ENCODE measurements around the gene OTOP1. TPM values are rescaled to one million over a fixed set of nuclear protein-coding genes. Genes with fewer than 3 reads are reported as not detected.
"Not testable (repeated sequence)": the region's sequence is repeated elsewhere in the genome, so short reads cannot be mapped to it uniquely, and the experiment has no call there.

Gene OTOP1
- total and polyA plus RNA-seq, 4 donors = not detected

DNA sequence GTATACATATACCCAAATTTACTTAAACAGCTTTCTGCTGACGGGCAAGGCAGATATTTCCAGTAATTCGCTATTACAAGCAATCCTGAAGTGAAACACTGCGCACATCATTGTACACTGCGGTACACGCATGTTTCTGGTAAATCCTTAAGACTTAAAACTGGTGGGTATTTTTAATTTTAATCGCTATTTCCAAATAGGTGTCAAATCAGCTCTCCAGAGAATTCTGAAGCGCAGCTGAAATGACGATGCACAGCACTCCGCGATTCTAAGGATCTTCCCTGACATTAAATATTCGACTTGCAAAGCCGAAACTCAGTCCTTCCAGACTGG is 20.9 kb upstream of the OTOP1 start:
- H3K4me1 ChIP-seq (ENCODE audit: control insufficient read depth in 4 of 4, insufficient read depth in 4 of 4, low read length in 3 of 4) = peaks cover 6 to 18% (median 15%) of the 10 kb centered on the region in 4 donors
- TF ChIP-seq CTCF (IDR thresholded peaks at IDR 0.05; ENCODE audit: low read depth, low read length, missing input control) (no peak), RAD21 (IDR thresholded peaks at IDR 0.05) (no peak), NR2F2 (IDR thresholded peaks at IDR 0.05) (no peak), HNF4A (conservative IDR thresholded peaks at IDR 0.05) (no peak), FOXA1 (IDR thresholded peaks at IDR 0.05) (no peak), HNF4G (IDR thresholded peaks at IDR 0.05) (no peak), GABPA (IDR thresholded peaks at IDR 0.05 in 1 of 2, conservative IDR thresholded peaks at IDR 0.05 in 1 of 2) (no peak), FOXA2 (IDR thresholded peaks at IDR 0.05) (no peak)
- TF ChIP-seq, protein P1, sequence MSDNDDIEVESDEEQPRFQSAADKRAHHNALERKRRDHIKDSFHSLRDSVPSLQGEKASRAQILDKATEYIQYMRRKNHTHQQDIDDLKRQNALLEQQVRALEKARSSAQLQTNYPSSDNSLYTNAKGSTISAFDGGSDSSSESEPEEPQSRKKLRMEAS (IDR thresholded peaks at IDR 0.05) = no peak
- peaks cover 3 to 22% (median 16%) of the 10 kb centered on the region in 4 donors for H3K36me3 ChIP-seq (ENCODE audit: control insufficient read depth in 4 of 4, insufficient read depth in 3 of 4, low read depth in 1 of 4, low read length in 3 of 4)
- peak overlapping the region; percentile 77 to 90 for H3K27ac ChIP-seq (ENCODE audit: low read depth in 1 of 2, low read length in 2 of 2)
- H3K4me3 ChIP-seq (ENCODE audit: low read depth in 1 of 3, low read length in 3 of 3) = peak overlapping the region; percentile 80 to 86 (median 83)
- under 1% methylated on average over 12 of the region's 12 CpGs for WGBS
- H3K9me3 ChIP-seq (ENCODE audit: control insufficient read depth in 4 of 4, low read length in 3 of 4) = no peaks in the 10 kb centered on the region
- peak overlapping the region; percentile 86 to 97 for H3K9ac ChIP-seq (ENCODE audit: low read depth in 1 of 2, low read length in 2 of 2)
- H3K27me3 ChIP-seq (ENCODE audit: control insufficient read depth in 4 of 4, insufficient read depth in 4 of 4, low read length in 3 of 4) = no peaks in the 10 kb centered on the region
- no peak for DNase-seq (ENCODE audit: low spot score)

DNA sequence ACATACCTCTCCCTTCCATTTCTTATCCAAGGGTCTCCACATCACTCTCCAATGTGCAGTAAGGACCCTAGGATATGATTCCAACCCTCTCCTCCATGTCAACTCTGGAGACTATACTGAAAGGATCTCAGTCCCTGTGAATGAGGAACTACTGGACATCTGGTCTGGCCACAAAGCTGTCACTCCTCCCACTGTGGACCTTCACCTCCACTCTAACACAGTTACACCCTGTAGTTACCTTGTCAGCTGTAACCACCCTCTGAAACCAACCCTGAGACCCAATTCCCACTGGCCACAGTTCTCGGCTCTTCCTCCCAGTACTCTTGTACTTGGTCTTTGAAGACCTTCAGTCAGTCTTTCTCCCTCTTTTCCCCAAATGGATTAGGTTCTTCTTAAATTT is 18.4 kb upstream of the OTOP1 start:
- peaks cover 7 to 33% (median 25%) of the 10 kb centered on the region in 4 donors for H3K36me3 ChIP-seq (ENCODE audit: control insufficient read depth in 4 of 4, insufficient read depth in 3 of 4, low read depth in 1 of 4, low read length in 3 of 4)
- no peak overlapping the region for H3K9ac ChIP-seq (ENCODE audit: low read depth in 1 of 2, low read length in 2 of 2)
- H3K27me3 ChIP-seq (ENCODE audit: control insufficient read depth in 4 of 4, insufficient read depth in 4 of 4, low read length in 3 of 4) = no peaks in the 10 kb centered on the region
- H3K27ac ChIP-seq (ENCODE audit: low read depth in 1 of 2, low read length in 2 of 2) = no peak overlapping the region
- peaks cover 6 to 18% (median 15%) of the 10 kb centered on the region in 4 donors for H3K4me1 ChIP-seq (ENCODE audit: control insufficient read depth in 4 of 4, insufficient read depth in 4 of 4, low read length in 3 of 4)
- H3K4me3 ChIP-seq (ENCODE audit: low read depth in 1 of 3, low read length in 3 of 3) = no peak overlapping the region
- no peak for TF ChIP-seq REST (IDR thresholded peaks at IDR 0.05)
- TF ChIP-seq SP1 (IDR thresholded peaks at IDR 0.05) = no peak
- no peak for TF ChIP-seq HNF4A (conservative IDR thresholded peaks at IDR 0.05)
- TF ChIP-seq YY1 (IDR thresholded peaks at IDR 0.05) = no peak
- no peak for TF ChIP-seq HNF4G (IDR thresholded peaks at IDR 0.05)
- no peak for TF ChIP-seq EGR1 (IDR thresholded peaks at IDR 0.05; ENCODE audit: low read depth in 2 of 2)
- no peak for TF ChIP-seq TAF1 (conservative IDR thresholded peaks at IDR 0.05)
- no peak for TF ChIP-seq JUND (IDR thresholded peaks at IDR 0.05)
- TF ChIP-seq CTCF (IDR thresholded peaks at IDR 0.05; ENCODE audit: low read depth, low read length, missing input control) = no peak
- no peak for TF ChIP-seq RAD21 (IDR thresholded peaks at IDR 0.05)
- no peak for TF ChIP-seq RXRA (IDR thresholded peaks at IDR 0.05)
- no peak for TF ChIP-seq GABPA (IDR thresholded peaks at IDR 0.05 in 1 of 2, conservative IDR thresholded peaks at IDR 0.05 in 1 of 2)
- TF ChIP-seq FOXA1 (IDR thresholded peaks at IDR 0.05) = no peak
- TF ChIP-seq NR2F2 (IDR thresholded peaks at IDR 0.05) = no peak
- TF ChIP-seq, protein P2, sequence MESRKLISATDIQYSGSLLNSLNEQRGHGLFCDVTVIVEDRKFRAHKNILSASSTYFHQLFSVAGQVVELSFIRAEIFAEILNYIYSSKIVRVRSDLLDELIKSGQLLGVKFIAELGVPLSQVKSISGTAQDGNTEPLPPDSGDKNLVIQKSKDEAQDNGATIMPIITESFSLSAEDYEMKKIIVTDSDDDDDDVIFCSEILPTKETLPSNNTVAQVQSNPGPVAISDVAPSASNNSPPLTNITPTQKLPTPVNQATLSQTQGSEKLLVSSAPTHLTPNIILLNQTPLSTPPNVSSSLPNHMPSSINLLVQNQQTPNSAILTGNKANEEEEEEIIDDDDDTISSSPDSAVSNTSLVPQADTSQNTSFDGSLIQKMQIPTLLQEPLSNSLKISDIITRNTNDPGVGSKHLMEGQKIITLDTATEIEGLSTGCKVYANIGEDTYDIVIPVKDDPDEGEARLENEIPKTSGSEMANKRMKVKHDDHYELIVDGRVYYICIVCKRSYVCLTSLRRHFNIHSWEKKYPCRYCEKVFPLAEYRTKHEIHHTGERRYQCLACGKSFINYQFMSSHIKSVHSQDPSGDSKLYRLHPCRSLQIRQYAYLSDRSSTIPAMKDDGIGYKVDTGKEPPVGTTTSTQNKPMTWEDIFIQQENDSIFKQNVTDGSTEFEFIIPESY (IDR thresholded peaks at IDR 0.05) = no peak
- TF ChIP-seq, protein P1 (IDR thresholded peaks at IDR 0.05) = no peak
- TF ChIP-seq FOXA2 (IDR thresholded peaks at IDR 0.05) = no peak
- no peaks in the 10 kb centered on the region for H3K9me3 ChIP-seq (ENCODE audit: control insufficient read depth in 4 of 4, low read length in 3 of 4)
- WGBS = 94% methylated on average over 1 of the region's 1 CpG
- no peak for DNase-seq (ENCODE audit: low spot score)

GRCh38 chr4:4239551-4239950 is 12.8 kb upstream of the OTOP1 start:
- WGBS = over 99% methylated on average over 3 of the region's 3 CpGs
- H3K36me3 ChIP-seq (ENCODE audit: control insufficient read depth in 4 of 4, insufficient read depth in 3 of 4, low read depth in 1 of 4, low read length in 3 of 4) = peaks cover 14 to 54% (median 29%) of the 10 kb centered on the region in 4 donors

More at GRCh38 chr4:4239551-4239950, 12.8 kb upstream of the OTOP1 start:
- not testable (repeated sequence) for H3K4me1 ChIP-seq (ENCODE audit: control insufficient read depth in 4 of 4, insufficient read depth in 4 of 4, low read length in 3 of 4); H3K9me3 ChIP-seq (ENCODE audit: control insufficient read depth in 4 of 4, low read length in 3 of 4); H3K4me3 ChIP-seq (ENCODE audit: low read depth in 1 of 3, low read length in 3 of 3); H3K27ac ChIP-seq (ENCODE audit: low read depth in 1 of 2, low read length in 2 of 2); H3K9ac ChIP-seq (ENCODE audit: low read depth in 1 of 2, low read length in 2 of 2); H3K27me3 ChIP-seq (ENCODE audit: control insufficient read depth in 4 of 4, insufficient read depth in 4 of 4, low read length in 3 of 4); DNase-seq (ENCODE audit: low spot score)
